ENCODE results near the gene GPR119.

DNA sequence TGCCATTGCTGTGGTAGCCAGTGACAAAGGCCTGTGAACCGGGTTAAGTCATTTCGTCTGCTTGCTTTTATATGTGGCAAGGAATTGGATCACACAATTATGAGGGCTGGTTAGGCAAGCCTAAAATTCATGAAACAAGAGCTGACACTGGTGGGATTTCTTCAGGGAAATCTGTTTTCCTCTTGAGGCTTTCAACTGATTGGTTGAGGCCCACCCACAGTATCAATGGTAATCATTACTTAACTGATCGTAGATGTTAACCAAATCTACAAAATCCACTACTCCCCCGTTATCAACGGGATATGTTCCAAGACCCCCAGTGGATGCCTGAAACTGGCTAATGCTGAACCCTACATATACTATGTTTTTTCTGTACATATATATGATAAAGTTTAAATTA is 29.3 kb upstream of the GPR119 start:
- TF ChIP-seq CTCF (conservative IDR thresholded peaks at IDR 0.05; ENCODE audit: low read length) (no peak), EZH2phosphoT487 (IDR thresholded peaks at IDR 0.05; ENCODE audit: borderline replicate concordance) (no peak)

All from Loucy (cell line).